Measurements from ENCODE around the gene KDELR1.

The KDELR1 gene

GRCh38 chr19:48370955-48371354, 20.4 kb downstream of the KDELR1 start:
- DNase-seq: no peak

DNA sequence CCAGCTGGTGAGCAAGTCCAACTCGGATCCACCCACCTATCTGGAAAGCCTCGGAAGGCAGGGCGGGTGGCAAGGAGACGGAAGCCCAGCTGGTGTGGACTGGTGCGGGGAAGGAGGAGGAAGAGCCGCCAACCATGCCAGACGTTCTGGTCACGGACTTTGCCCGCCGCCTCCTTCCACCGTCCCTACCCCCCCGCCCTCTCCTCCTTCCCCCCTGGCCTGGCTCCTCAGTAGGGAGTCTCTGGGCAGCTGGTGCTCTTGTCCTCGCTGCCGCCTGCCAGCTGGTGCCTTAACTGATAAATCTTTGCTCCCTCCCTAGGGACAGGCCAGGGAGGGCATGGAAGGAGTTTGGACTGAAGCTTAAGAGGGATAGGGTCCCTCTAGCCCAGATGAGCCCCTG, 22.4 kb downstream of the KDELR1 start:
- DNase-seq: no peak

DNA sequence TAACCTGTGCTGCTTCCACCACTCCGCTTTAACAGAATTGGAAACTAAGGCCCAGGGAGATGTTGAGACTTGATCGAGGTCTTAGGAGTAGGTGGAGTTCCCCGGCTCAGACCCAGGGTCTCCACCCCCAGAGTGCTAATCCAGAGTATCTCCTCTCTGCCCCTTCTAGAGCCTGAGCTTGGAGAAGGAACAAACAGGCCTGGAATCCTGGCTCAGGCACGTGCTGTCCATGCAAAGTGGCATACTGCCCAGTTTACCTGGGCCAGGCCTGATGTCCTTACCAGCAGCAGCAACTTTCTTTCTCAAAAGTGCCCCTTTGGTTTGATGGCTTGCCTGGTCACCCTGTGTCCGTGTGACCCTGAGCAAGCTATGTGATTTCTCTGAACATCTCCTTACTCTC, 23.5 kb downstream of the KDELR1 start:
- DNase-seq: no peak

- no peak for DNase-seq
Measured at GRCh38 chr19:48365602-48366001, 25.7 kb downstream of the KDELR1 start.

GRCh38 chr19:48364598-48365348, 26.6 kb downstream of the KDELR1 start:
- DNase-seq: no peak

GRCh38 chr19:48363810-48364597, 27.3 kb downstream of the KDELR1 start, which contains the start of the genes SYNGR4 and TMEM143:
SYNGR4 (plus strand) TSS chr19:48364367; CDS start chr19:48365843, 1,476 bp downstream.
TMEM143 (minus strand) TSS chr19:48363940; CDS start chr19:48363920, 20 bp downstream.
- peak; percentile 99 for DNase-seq

GRCh38 chr19:48363500-48363809, 27.9 kb downstream of the KDELR1 start:
- no peak for DNase-seq

GRCh38 chr19:48362716-48363499, 28.4 kb downstream of the KDELR1 start:
- peak; percentile 91 for DNase-seq

- no peak for DNase-seq
Measured at GRCh38 chr19:48361912-48362311, 29.4 kb downstream of the KDELR1 start.

DNA sequence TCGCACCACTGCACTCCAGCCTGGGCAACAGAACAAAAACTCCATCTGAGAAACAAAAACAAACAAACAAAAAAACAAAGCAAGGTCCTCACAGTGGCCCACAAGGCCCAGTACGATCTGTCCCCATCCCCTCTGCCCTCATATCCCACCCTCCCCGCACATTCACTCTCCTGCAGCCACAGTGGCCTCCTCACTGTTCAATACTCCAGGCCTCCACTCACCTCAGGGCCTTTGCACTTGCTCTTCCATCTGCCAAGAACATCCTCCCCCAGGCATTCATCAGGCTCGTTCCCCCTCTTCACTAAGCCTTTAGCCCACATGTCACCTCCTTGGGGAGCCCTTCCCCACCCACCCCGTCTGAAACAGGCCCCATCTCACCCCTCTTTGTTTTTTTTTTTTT, 32.2 kb downstream of the KDELR1 start:
- no peak for DNase-seq

GRCh38 chr19:48355365-48355954, 35.9 kb downstream of the KDELR1 start:
- DNase-seq: no peak

GRCh38 chr19:48354332-48354992, 36.9 kb downstream of the KDELR1 start:
- DNase-seq: no peak

- no peak for DNase-seq
Measured at GRCh38 chr19:48353677-48354076, 37.7 kb downstream of the KDELR1 start.

GRCh38 chr19:48351341-48351752, 40.0 kb downstream of the KDELR1 start:
- DNase-seq: peak; percentile 80

DNA sequence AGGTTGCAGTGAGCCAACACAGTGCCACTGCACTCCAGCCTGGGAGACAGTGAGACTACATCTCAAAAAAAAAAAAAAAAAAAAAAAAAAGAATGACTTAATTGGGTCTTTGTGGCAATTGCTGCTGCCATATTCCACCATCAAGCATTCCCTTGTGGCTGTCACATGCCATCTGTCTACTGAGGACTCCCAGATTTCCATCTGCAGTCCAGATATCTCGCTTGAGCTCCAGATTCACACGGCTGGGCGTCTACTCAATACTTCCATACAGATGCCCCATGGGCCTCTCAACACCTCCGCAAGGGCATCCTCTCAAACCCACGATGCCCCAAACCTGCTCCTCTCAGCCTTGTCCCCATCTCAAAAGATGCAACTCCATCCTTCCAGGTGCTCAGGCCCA, 40.5 kb downstream of the KDELR1 start:
- no peak for DNase-seq

GRCh38 chr19:48348737-48349136, 42.6 kb downstream of the KDELR1 start:
- DNase-seq: no peak

DNA sequence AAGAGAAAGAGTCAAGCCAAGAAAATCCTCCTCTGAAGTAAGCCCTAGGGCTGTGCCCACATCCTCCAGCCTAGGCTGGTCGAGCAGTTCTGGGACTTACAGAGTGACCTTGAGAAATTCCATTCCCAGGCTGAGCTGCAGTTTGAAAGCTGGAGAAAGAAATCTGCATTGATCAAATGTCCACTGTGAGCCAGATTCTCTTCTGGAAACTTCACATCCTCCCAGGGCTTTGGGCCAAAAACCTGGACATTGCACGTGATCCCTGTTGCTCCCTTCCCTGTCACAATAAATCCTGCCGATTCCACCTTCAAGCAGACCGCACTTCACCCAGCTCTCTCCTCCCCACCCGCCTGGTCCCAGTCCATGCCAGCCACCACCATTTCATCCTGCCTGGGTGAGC, 43.3 kb downstream of the KDELR1 start:
- no peak for DNase-seq

DNA sequence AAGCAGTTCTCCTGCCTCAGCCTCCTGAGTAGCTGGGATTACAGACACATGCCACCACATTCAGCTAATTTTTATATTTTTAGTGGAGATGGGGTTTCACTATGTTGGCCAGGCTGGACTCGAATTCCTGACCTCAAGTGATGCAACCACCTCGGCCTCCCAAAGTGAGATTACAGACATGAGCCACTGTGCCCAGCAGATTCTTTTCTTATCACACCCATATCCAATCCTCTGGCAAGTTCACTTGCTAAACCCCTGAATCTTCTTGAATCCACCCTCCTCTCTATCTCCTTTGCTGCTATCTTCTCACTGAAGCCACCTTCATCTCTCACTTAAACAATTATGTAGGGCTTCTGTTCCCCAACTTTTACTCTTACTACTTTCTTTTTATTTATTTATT, 45.2 kb downstream of the KDELR1 start:
- no peak for DNase-seq

DNA sequence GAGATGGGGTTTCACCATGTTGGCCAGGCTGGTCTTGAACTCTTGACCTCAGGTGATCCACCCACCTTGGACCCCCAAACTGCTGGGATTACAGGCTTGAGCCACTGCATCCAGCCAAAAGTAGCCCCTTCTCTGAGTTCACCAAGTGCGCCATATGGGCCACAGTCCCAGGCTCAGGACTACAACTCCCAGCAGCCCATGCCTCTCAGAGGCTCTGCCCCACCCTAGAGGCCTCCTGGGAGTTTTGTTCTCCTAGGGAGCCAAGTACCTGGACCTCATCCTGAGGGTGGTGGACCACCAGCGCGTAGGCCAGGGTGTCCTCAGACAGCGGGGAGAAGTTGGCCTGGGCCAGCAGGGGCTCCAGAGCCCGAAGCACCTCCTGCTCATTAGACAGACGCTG, 46.5 kb downstream of the KDELR1 start:
- no peak for DNase-seq

GRCh38 chr19:48342841-48343540, 48.4 kb downstream of the KDELR1 start:
- no peak for DNase-seq

GRCh38 chr19:48342414-48342738, 49.0 kb downstream of the KDELR1 start:
- no peak for DNase-seq

Data from CD4-positive, alpha-beta T cell treated with Interleukin-21 for 1 hour (primary cell).